ENCODE results near the gene GLP1R.

GLP1R gene

GRCh38 chr6:39058471-39059147 is 10.0 kb downstream of the GLP1R start:
- CTCF ChIA-PET, result interaction anchor here (0.5 kb wide), 1 partner anchor 94 kb away, joined by 4 read pairs; no protein-coding TSS in a partner anchor
- POLR2A ChIA-PET, result no interaction called here
- no peak for TF ChIP-seq SUZ12 (IDR thresholded peaks at IDR 0.05)
- no peak for TF ChIP-seq LEF1 (IDR thresholded peaks at IDR 0.05; ENCODE audit: borderline replicate concordance)
- no peak for TF ChIP-seq BHLHE40 (IDR thresholded peaks at IDR 0.05; ENCODE audit: borderline replicate concordance)
- TF ChIP-seq TARDBP (IDR thresholded peaks at IDR 0.05), result no peak
- TF ChIP-seq FOXA1 (IDR thresholded peaks at IDR 0.05), result no peak
- no peak for DNase-seq (ENCODE audit: extremely low spot score)

GRCh38 chr6:39059496-39060310 is 11.1 kb downstream of the GLP1R start:
- peak; percentile 73 for DNase-seq (ENCODE audit: extremely low spot score)
- ChIA-PET POLR2A (interaction anchor here (2.0 kb wide), 1 partner anchor 9 kb away, joined by 4 read pairs; no protein-coding TSS in a partner anchor), CTCF (interaction anchor here (0.5 kb wide), 1 partner anchor 244 kb away, joined by 3 read pairs; no protein-coding TSS in a partner anchor)
- TF ChIP-seq PKNOX1 (IDR thresholded peaks at IDR 0.05) (peak; percentile 96), FOXM1 (IDR thresholded peaks at IDR 0.05; ENCODE audit: borderline replicate concordance) (peak; percentile 15; the same call in 1 of the 2 replicates), ARNT (IDR thresholded peaks at IDR 0.05) (peak; percentile 59; the same call in 1 of the 2 replicates), NFRKB (IDR thresholded peaks at IDR 0.05) (no peak), CTBP1 (IDR thresholded peaks at IDR 0.05; ENCODE audit: borderline replicate concordance) (peak; percentile 93), SUZ12 (IDR thresholded peaks at IDR 0.05) (no peak)

GRCh38 chr6:39060467-39061160 is 12.0 kb downstream of the GLP1R start:
- no peak for TF ChIP-seq CTBP1 (IDR thresholded peaks at IDR 0.05; ENCODE audit: borderline replicate concordance)
- TF ChIP-seq FOXK2 (IDR thresholded peaks at IDR 0.05), result no peak
- TF ChIP-seq NFRKB (IDR thresholded peaks at IDR 0.05), result no peak
- TF ChIP-seq HDGF (IDR thresholded peaks at IDR 0.05; ENCODE audit: borderline replicate concordance), result no peak
- TF ChIP-seq ARNT (IDR thresholded peaks at IDR 0.05), result no peak
- TF ChIP-seq LEF1 (IDR thresholded peaks at IDR 0.05; ENCODE audit: borderline replicate concordance), result no peak
- TF ChIP-seq L3MBTL2 (conservative IDR thresholded peaks at IDR 0.05), result no peak
- no peak for TF ChIP-seq ELF4 (IDR thresholded peaks at IDR 0.05)
- no peak for TF ChIP-seq SUZ12 (IDR thresholded peaks at IDR 0.05)
- TF ChIP-seq BHLHE40 (IDR thresholded peaks at IDR 0.05; ENCODE audit: borderline replicate concordance), result no peak
- no peak for TF ChIP-seq TARDBP (IDR thresholded peaks at IDR 0.05)
- TF ChIP-seq SP1 (IDR thresholded peaks at IDR 0.05), result no peak
- POLR2A ChIA-PET, result interaction anchor here (2.0 kb wide), 1 partner anchor 10 kb away, joined by 4 read pairs; no protein-coding TSS in a partner anchor
- CTCF ChIA-PET, result interaction anchor here (0.6 to 0.8 kb wide), 2 partner anchors 41 to 50 kb away, joined by 3 to 5 read pairs; no protein-coding TSS in a partner anchor
- no peak for DNase-seq (ENCODE audit: extremely low spot score)

GRCh38 chr6:39061182-39061581 is 12.6 kb downstream of the GLP1R start:
- DNase-seq (ENCODE audit: extremely low spot score), result no peak
- CTCF ChIA-PET, result interaction anchor here (0.5 to 0.8 kb wide), 3 partner anchors 41 to 289 kb away, joined by 3 to 5 read pairs (median 4); no protein-coding TSS in a partner anchor
- no peak for TF ChIP-seq LEF1 (IDR thresholded peaks at IDR 0.05; ENCODE audit: borderline replicate concordance)
- TF ChIP-seq FOXA1 (IDR thresholded peaks at IDR 0.05), result no peak
- peak; percentile 47; the same call in 1 of the 2 replicates for TF ChIP-seq PKNOX1 (IDR thresholded peaks at IDR 0.05)
- POLR2A ChIA-PET, result no interaction called here

- ChIA-PET CTCF (interaction anchor here (0.5 to 0.6 kb wide), 2 partner anchors 51 to 289 kb away, joined by 3 to 4 read pairs; no protein-coding TSS in a partner anchor), POLR2A (no interaction called here)
- DNase-seq (ENCODE audit: extremely low spot score), result no peak
- TF ChIP-seq ARNT (IDR thresholded peaks at IDR 0.05) (no peak), ZNF384 (IDR thresholded peaks at IDR 0.05) (no peak), FOXM1 (IDR thresholded peaks at IDR 0.05; ENCODE audit: borderline replicate concordance) (no peak), FOXA1 (IDR thresholded peaks at IDR 0.05) (no peak), LEF1 (IDR thresholded peaks at IDR 0.05; ENCODE audit: borderline replicate concordance) (no peak), SUZ12 (IDR thresholded peaks at IDR 0.05) (no peak), BHLHE40 (IDR thresholded peaks at IDR 0.05; ENCODE audit: borderline replicate concordance) (no peak), TARDBP (IDR thresholded peaks at IDR 0.05) (no peak), CTBP1 (IDR thresholded peaks at IDR 0.05; ENCODE audit: borderline replicate concordance) (no peak), FOXK2 (IDR thresholded peaks at IDR 0.05) (no peak), HDGF (IDR thresholded peaks at IDR 0.05; ENCODE audit: borderline replicate concordance) (no peak), NFRKB (IDR thresholded peaks at IDR 0.05) (no peak), PKNOX1 (IDR thresholded peaks at IDR 0.05) (no peak)
Observed at GRCh38 chr6:39061588-39061987, 13.0 kb downstream of the GLP1R start.
